ENCODE results near the gene SRSF10.
"Not testable (repeated sequence)": the region's sequence is repeated elsewhere in the genome, so short reads cannot be mapped to it uniquely, and the experiment has no call there.

SRSF10 gene

DNA sequence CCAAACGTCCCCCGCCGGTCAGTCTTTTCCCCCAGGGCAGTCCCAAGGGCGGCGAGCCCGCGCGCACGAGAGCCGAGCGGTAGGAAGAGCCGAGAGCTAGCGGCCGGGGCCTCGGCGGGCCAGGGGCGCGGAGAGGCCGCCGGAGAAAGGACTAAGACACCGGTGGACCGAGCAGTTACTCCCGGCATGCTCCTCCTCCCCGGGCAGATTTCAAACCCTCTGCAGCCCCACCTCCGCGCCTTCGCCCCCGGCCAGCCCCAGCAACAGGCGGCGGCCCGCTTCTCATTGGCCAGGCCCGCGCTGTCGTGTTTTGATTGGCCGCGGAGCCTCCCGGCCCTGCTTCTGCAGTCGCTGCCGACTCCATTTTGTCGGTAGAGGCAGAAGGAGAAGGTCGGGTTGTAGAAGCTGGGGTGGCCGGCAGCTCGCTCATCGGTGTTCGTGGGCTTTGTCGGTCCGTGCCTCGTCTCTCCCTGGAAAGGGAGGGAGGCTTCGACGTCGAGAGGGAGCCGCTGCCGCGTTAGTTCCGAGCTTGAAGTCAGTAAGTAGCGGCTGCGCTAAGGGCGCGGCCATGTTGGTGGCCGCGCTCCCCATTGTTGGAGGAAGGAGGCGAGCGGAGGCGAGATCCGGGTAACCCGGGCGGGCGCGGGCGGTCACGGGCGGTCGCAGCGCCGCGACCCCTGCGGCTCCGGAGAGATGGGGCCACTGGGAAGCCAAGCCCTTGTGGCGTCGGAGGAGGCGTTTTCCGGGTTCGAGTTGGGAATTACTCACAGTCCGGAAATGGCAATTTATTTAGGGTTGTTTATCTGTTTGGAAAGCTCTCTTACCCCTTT, 20.5 kb downstream of the SRSF10 start, which contains the start of gene PNRC2:
Gene PNRC2 (plus strand): TSS at position 368 of the 830 bp plus-strand sequence. CDS start 1,630 bp downstream, outside the sequence.
- DNase-seq (ENCODE audit: low read depth, low spot score): peak; percentile 82
- H3K27ac ChIP-seq: peak within 1 kb of the TSS; percentile 95

DNA sequence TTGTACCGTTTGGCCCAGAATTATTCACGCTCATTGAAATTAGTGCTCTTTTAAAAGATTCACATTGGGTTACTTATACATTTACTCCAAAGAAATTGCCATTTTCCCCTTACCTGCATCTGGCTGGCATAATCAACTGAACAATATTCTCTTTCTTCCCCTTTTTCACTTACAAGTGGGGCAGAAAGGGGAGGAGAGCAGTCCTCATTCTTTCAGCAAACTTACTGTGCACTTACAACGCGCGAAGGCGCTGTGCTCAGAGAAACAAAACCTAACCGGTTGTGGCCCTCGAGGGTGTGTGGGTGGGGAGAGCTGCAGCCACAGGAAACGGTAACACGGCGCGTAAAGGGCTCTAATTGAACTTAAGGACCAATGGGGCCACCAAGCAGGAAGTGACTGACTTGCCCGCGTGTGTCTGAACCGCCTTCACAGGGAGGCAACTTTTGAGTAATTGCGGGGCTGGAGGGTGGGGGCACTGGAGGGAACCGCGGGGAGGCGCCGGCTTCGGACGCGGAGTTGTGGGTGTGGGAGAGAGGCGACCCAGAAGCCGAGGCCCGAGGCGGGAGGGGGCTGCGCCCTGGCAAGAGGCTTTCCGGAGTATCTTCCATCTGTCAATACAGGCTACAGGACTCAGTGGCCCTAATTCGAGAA, 21.2 kb downstream of the SRSF10 start:
- H3K27ac ChIP-seq: peak overlapping the region; percentile 95
- peak; percentile 43 for DNase-seq (ENCODE audit: low read depth, low spot score)

DNA sequence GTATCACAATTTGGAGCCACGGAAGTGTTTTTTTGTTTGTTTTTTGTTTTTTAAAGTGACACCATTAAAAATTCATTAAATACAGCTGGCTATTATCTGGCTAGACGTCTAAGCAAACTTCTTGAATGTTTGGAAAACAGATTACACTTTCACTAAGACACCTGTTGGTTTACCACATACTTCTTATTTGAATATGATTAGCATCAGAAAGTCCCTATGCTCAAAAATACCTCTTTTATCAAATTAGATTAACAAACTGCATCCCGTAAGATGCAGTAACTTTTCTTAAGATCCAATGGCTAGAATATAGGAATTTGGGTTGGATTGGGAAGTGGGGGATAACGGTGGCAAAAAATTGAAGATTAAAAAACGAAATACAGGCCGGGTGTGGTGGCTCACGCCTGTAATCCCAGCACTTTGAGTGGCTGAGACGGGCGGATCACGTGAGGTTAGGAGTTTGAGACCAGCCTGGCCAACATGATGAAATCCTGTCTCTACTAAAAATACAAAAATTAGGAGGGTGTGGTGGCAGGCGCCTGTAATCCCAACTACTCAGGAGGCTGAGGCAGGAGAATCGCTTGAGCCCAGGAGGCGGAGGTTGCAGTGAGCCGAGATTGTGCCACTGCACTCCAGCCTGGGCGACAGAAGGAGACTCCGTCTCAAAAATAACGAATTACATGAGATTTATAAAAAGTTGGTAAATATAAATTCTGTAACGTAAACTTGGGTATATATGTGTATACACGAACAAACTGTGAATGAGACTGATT, 21.9 kb downstream of the SRSF10 start:
- not testable (repeated sequence) for DNase-seq (ENCODE audit: low read depth, low spot score)
- H3K27ac ChIP-seq: peak overlapping the region; percentile 95

DNA sequence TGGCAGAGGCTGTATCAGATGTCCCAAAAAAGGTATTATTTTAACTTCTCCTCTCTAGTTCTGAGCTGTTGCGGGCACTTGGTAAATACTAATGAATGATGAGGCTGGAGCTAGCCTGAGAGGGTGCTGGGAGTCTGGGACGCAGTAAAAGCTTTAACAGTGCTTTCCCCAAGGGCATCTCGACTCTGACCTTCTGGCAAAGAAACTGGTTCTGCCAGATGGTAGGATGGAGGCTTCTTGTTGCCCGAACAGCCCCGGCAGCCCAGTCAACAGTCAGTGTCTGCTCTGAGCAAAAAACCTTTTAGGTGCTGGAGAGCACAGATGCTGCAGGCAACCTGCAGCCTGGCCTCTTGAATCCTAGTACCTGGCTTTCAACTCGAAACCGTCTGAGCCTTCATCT, 23.0 kb downstream of the SRSF10 start:
- DNase-seq (ENCODE audit: low read depth, low spot score): no peak
- H3K27ac ChIP-seq: peak overlapping the region; percentile 33

DNA sequence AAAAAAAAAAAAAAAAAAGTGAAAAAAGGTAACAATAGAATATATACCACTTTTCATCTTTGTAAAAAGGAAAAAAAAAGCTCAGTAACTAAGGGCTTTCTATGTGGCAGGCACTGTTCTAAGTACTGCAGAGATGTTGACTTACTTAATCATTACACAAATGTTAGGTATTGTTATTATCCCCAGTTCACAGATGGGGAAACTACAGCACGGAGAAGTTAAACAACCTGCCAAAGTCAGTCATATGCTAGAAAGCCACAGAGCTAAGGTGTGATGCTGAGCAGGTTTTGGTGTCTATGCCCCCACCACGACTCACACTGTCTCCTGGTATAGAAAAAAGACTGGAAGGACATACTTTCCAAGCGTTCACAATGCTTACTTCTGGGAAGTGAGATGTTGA, 27.1 kb downstream of the SRSF10 start:
- peak; percentile 34 for DNase-seq (ENCODE audit: low read depth, low spot score)
- peak overlapping the region; percentile 66 for H3K27ac ChIP-seq

DNA sequence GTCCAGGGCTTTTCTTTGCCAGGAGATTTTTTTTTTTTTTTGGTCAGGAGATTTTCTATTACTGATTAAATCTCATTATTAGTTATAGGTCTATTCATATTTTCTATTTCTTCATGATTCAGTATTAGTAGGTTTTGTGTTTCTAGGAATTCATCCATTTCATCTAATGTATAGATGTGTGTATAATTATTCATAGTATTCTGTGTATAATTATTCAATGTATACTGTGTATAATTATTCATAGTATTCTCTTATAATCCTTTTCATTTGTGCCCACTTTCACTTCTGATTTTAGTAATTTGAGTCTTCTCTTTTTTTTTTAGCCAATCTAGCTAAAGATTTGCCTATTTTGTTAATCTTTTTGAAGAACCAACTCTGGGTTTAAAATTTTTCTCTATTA, 32.8 kb downstream of the SRSF10 start:
- H3K27ac ChIP-seq: no peak overlapping the region
- DNase-seq (ENCODE audit: low read depth, low spot score): no peak

DNA sequence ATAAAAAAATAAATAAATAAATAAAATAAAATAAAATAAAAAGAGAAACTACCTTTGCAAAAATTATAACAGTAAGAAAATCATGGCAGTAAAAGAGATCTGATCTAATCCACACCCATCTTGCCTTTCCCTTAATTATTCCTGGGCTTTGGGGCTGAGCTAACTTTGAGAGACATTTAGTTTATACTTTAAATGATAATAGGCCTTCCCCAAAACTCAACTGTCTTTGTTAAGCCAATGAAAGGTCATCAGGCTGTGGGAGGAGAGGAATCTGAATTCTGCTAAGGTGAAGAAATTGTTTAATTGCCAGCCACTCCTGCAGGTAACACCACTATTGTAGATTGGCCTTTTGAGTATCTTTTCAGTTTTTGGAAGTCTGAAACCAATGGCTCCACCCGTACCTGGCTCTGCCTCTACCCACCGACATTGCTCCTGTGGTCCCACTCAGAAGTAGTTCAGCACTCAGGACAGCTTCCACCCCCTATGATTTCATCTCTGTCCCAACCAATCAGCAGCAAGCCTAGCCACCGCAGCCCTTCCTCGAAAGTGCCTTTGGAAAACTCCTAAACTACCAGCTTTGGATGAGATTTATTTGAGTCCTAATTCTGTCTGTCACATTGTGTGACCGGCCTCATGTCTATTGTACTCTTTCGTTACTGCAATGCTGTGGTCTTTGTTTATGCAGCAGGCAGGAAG, 43.5 kb downstream of the SRSF10 start:
- DNase-seq (ENCODE audit: low read depth, low spot score): no peak
- no peak overlapping the region for H3K27ac ChIP-seq

DNA sequence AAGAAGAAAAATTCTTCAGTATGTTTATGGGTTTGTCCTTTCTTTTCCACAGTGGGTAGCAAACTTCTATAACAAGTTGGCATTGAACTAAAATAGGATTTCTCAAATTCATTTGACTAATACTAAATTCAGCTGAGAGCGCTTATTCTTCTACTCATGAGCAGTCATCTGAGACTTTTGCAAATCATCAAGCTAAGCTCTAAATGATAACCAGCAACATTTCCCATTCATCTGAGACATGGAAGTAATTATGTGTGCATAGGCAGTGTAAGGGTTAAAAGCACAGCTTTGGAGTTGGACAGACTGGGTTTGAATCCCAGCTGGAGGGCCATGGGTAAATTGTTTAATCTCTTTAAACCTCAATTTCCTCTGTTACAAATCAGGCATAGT, 48.6 kb downstream of the SRSF10 start:
- peak overlapping the region; percentile 76 for H3K27ac ChIP-seq
- DNase-seq (ENCODE audit: low read depth, low spot score): no peak

DNA sequence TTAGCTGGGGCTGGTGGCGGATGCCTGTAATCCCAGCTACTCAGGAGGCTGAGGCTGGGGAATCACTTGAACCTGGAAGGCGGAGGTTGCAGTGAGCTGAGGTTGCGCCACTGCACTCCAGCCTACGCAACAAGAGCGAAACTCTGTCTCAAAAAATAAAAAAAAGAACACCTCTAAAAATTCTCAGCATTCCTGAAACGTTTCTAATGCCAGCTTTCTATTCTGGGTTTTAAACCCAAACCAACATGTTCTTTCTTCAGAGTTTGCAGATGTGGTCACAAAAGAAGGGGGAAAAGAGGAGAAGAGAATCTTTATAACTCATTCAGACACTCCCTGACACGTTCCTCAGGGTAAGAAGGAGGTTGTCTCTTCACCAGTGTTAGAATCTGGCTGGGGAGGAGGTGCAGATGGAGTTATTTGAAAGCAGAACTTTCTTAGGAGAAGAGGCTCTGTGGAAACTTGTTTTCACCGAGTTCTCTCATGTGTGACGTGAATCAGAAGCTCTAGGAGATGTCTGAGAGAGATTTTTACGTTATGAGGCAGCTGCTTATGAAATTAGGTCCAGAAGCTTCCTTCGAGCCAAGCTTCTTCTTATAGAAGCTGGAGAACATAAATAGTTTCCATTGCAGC, 49.2 kb downstream of the SRSF10 start:
- DNase-seq (ENCODE audit: low read depth, low spot score): peak; percentile 36
- H3K27ac ChIP-seq: peak overlapping the region; percentile 76

DNA sequence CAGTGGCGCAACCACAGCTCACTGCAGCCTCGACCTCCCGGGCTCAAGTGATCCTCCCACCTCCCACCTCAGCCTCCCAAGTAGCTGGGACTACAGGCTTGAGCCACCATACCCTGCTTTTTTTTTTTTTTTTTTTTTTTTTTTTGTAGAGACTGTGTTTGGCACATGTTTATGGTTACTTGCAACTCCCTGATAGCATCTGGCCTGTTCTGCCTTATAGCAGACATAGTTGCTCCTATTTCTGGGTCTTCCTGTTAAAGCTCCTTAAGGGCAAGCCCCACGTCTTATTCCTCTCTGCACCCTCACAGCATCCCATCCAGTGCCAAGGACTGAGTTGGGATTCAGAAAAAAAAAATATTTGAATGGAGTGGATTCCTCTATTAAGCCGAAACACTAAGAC, 49.9 kb downstream of the SRSF10 start:
- no peak for DNase-seq (ENCODE audit: low read depth, low spot score)
- H3K27ac ChIP-seq: peak overlapping the region; percentile 76

DNA sequence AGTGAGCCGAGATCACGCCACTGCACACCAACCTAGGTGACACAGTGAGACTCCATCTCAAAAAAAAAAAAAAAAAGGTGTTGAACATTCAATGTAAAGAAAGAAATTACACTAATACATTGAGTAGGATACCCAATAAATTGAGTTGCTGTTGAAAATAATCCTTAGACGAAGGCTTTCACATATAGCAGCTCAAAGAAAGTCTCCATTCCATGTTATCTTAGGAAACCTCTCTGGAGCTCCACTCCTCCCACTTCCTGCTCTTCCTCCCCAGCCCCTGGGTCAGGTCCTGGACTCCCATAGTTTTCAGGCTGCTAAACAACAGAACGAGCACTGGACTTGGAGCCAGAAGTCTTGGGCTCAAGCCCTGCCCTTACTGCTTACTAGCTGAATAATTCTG, 51.3 kb downstream of the SRSF10 start:
- DNase-seq (ENCODE audit: low read depth, low spot score): no peak
- H3K27ac ChIP-seq: no peak overlapping the region

DNA sequence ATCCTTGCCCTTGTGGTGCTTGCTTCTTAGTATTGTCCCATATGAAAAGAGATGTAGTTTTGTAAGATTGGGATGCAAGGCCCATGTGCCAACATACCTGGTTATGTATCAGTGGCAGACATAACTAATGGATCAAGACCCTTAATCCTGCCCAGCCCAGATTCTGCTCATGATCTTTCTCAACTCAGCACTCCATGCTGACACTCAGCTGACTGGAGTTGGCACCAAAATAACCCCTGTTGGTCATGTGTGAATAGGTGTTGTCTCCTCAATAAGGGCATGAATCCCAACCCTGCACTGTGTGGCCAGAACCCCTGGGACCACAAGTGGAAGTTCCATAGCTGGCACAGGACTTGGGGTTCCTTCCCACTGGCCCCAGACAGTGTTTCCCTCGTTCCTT, 53.0 kb downstream of the SRSF10 start:
- no peak for DNase-seq (ENCODE audit: low read depth, low spot score)
- no peak overlapping the region for H3K27ac ChIP-seq

DNA sequence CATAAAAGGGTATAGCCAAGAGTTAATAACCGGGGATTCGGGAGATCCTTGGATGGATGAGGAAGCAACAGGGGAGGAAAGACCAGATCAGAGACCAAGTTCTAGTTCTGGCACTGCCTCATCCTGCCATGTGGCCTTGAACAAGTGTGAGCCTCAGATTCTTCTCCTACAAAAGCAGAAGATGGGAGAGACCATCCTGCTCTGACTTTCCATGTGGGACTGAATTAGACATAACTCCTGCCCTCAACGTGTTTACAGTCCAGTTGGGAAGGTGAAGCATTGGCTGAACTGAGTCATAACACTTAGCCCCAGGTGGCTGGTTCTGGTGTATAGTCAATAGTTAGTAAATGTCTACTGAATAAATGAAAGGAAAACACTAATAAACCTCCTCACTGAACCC, 54.8 kb downstream of the SRSF10 start:
- no peak overlapping the region for H3K27ac ChIP-seq
- DNase-seq (ENCODE audit: low read depth, low spot score): no peak

DNA sequence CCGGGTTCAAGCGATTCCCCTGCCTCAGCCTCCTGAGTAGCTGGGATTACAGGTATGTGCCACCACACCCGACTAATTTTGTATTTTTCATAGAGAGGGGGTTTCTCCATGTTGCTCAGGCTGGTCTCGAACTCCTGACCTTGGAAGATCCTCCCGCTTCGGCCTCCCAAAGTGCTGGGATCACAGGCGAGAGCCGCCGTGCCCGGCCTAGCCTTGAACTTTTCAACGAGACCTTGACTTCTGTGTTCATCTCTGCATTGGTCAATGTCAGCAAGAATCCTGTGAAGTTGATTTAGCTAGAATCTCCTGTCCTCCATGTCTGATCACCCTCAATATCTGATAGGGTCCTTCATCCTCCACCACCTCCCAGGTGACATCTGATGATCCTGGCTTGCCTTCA, 55.5 kb downstream of the SRSF10 start:
- no peak for DNase-seq (ENCODE audit: low read depth, low spot score)
- no peak overlapping the region for H3K27ac ChIP-seq

DNA sequence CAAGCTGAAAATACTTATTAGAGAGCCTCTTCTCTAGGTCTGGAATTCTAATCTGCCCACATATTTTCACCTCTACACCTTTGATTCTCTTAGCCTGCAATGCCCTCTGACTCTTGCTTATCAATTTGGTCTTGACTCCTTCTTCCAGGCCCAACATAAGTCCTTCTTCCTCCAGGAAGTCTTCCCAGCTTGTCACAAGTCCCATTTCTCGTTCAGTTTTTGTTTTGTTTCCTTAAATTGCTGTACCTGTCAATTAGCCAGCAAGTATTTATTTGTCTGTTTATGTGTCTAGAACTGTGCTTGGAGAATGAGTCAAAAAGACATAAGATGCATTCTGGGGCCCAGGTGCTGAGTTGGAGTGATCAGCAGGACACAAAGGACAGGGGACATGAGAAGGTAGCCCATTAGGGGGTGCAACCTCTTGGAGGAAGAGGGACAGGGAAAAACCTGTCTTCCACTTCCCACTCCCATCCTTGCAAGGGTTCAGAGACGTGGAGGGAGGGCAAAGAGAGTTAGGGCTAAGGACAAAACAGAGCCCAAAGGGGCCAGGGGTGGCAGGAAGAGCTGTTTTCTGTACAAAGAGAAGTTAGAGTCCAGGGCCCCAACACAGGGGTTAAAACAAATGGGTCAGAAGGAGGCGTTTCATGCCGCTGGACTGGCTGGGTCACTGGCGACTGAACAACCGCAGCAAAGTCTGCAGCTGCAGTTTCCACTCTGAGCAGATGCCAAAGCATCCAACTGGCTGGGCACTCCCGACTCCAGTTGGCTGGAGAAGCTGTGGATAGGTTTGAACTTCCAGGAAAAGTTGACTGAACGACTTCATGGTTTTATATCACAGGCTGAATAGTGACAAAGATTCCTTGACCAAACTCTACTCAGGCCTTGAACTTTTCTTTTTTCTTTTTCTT, 56.3 kb downstream of the SRSF10 start:
- no peak overlapping the region for H3K27ac ChIP-seq
- no peak for DNase-seq (ENCODE audit: low read depth, low spot score)

DNA sequence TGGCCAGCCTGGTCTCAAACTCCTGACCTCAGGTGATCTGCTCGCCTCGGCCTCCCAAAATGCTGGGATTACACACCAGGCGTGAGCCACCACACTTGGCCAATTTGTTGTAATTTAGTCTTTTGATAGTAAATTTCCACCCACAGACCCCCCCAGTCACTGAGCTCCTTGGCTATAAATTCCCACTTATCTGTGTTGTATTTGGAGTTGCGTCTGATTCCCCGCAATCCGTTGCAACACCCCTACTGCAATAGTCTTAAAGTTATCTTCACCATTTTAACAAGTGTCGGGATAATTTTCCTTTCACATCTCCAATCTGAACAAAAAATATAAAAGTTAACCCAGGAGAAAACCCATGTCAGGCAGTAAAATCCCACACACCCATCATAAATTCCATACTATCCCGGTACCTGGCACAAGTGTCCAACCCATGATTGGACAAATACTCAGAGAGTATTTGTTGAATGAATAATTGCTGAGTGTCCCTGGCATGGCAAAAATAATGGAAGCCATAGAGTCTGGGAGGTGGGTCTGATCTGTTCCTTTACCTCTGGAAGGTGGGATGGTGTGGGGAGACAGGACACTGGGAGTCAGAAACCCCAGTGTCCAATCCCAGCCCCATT, 57.7 kb downstream of the SRSF10 start:
- no peak for DNase-seq (ENCODE audit: low read depth, low spot score)
- H3K27ac ChIP-seq: no peak overlapping the region

DNA sequence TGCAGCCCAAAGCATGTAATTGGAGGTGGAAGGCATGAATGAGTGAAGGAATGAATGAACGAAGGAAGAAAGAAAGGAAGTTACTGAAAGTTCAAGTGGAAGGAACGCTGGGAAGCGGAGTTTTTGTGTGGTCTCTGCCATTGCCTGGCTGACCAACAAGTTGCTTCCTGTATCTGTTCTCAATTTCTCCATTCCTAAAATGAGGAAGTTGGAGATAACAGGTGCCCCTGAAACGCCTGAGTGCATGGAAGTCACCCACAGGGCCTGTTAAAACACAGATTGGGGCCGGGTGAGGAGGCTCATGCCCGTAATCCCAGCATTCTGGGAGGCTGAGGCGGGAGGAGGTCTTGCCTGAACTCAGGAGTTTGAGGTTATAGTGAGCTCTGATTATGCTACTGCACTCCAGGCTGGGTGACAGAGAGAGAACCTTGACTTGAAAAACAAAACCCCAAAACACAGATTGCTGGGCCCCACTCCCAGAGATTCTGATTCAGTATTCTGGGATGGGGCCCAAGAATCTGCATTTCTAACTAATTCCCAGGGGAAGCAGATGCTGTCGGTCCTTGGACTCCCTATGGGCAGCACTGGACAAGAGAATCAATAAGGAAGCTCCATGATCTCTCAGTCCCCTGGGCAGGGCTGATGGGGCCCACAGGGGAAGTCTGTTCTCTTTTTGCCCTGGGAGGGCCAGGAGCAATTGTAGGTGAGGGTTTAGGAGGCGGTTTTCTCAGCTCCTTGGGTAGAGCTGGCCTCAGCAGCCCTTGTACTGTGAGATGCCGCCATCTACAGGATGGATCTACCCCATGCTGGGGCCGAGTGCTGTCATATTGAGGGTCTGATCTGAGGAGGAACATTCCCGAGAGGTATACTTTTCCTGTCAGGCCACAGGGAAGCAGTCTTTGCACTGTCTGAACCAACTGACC, 63.7 kb downstream of the SRSF10 start:
- no peak overlapping the region for H3K27ac ChIP-seq
- DNase-seq (ENCODE audit: low read depth, low spot score): no peak
